HG03066 (cell line): ENCODE measurements around the gene LAIR1.
"Not testable (repeated sequence)": the region's sequence is repeated elsewhere in the genome, so short reads cannot be mapped to it uniquely, and the experiment has no call there.

ENCODE experiments used
- ATAC-seq: cut with Tn5 transposase; IDR thresholded peaks from one replicate; pipeline ENCODE4 v1.9.1; 2021; ENCODE audit warnings: low read depth; ENCODE audit not compliant: unreplicated experiment

Gene LAIR1

GRCh38 chr19:54345938-54346386 is 18.8 kb downstream of the LAIR1 start:
- no peak for ATAC-seq

DNA sequence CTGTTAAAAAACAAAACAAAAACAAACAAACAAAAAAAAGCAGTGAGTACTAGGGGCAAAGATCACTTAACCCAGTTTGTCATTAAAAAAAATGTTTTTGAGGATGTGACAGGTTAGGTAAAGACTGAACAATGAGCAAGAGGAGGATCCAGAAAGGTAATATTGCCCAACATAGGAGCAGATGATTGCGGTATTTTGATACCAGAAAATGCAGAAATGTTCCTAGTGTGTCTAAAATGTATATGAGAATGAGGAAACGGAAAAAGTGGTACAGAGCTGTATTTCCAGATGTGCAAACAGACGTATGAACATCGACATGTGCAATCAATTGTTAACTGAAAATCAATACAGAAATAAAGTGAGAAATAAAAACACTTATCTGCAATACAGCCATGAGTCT is 20.9 kb downstream of the LAIR1 start:
- ATAC-seq = no peak

DNA sequence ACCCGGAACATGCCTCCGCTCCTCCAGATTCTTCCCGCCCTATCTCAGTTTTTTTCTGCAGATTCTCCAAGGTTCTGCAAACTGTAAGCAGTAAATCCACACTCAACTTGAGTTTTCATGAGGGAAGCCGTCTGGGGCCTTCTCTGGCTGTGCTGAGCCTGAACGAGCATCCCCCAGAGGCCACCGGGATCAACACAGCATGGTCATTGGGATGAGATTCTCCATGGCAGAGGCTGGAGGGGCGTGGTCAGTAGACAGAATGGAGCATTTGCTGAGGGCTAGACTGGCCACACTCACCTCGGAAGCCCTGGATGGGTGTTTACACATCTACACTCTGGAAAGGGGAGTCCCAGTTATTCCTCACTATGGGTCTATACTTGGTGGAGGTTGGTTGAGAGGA is 23.4 kb downstream of the LAIR1 start:
- no peak for ATAC-seq

GRCh38 chr19:54339646-54340358 is 24.9 kb downstream of the LAIR1 start:
- ATAC-seq = no peak

- ATAC-seq = no peak
Observed at GRCh38 chr19:54338521-54338920, 26.2 kb downstream of the LAIR1 start.

DNA sequence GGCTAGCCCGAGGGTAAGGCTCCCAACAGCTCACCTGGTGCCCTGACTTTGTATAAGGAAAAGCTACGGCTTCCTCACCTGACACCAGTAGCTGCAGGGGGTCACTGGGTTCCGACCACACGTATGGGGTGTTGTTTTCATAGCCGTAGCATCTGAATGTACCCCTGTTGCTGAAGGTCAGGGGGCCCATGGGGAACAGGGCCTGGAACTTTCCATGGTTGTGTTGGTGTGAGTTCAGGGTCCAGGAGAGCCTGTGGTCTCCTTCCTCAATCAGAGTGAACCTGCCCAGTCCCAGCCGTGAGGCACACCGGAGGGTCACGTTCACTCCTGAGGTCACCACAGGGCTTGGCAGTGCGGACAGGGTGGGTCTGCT is 26.9 kb downstream of the LAIR1 start:
- no peak for ATAC-seq

DNA sequence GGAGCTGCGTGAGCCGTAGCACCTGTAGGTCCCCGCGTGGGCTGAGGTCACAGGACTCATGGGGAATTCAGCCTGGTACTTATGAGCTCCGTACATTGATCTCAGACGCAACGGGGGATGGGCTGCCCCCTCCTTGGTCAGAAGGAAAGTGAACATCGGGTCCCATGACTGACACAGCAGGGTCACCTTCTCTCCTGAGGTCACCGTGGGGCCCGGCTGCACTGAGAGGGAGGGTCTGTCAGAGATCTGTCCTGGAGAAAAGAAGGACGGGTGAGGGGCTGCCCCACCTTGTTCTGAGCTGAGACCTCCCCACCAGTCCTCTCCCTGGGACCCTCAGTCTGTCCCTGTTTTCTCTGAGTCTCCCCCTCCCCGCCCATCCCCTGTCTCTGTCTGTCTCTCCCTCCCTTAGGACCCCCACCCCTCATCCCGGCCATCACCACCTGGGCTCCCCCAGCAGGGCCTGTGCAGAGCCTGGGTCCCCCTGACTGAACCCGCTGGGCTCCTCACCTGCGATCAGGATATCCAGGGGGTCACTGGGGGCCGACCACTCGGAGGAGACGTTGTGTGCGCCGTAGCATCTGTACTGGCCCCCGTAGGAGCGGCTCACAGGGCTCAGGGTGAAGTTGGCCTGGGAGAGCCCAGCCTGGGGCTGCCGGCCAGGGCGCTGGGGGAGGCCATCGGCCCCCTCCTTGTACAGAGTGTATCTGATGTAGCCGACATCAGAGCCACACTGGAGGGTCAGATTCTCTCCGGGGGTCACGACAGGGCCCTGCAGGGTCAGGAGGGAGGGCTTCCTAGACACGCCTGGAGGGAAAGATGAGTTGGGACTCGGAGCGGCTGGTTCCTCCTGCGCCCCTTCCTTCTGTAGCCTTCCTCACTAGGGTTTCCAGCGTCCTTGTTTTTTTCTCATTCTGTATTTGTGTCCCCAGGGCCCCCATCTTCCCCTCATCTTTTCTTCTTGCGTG is 27.6 kb downstream of the LAIR1 start:
- ATAC-seq = no peak

DNA sequence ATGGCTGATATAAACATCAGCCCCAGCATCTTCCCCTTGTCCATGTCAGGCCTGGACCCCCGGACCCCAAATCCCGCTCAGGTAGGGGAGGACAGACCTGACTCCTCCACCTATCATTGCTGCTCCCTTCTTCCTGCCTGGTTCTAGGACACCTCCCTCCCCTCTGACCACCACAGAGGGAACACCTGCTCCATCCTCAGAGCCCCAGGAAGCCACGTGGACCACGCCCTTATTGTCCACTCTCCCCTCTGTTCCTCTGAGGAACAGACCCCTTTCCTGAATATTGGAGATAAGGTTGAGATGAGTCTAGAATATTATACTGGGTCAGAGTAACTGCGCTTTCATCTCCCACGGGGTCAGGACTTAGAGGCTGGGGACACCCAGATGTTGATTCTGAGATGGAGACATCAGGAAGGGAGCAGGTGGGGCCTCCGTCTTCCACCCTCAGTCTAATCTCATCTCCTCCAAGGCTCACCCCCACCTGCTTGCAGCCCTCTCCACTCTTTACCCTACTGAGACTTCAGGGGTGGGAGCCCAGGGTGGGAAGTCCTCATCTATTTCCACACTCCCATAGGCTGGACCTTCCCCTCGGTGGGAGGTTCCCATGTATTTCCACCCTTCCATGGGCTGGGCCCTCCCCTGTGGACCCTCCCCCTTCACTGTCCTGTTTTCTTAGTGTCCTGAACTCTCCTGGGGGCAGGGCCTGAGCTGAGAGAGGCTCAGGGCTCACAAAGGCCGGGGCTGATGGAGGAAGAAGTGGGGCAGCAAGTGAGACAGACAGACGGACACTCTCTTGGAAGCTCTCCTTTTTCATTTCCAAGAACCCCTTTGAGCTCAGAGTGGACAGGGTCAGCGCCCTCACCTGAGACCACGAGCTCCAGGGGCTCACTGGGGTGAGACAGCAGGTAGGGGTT is 28.5 kb downstream of the LAIR1 start:
- no peak for ATAC-seq

DNA sequence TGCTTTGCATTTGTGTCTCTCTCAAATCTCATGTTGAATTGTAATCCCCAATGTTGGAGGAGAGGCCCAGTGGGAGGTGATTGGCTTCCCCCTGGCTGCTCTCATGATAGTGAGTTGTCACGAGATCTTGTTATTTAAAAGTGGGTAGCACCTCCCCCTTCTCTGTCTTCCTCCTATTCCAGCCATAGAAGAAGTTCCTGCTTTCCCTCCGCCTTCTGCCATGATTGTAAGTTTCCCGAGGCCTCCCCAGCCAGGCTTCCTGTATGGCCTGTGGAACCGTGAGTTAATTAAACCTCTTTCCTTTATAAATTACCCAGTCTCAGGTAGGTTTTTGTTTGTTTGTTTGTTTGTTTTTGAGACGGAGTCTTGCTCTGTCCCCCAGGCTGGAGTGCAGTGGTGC is 29.6 kb downstream of the LAIR1 start:
- no peak for ATAC-seq

- no peak for ATAC-seq
Observed at GRCh38 chr19:54333586-54334298, 31.0 kb downstream of the LAIR1 start.

- no peak for ATAC-seq
Observed at GRCh38 chr19:54332149-54332548, 32.6 kb downstream of the LAIR1 start.

- ATAC-seq = no peak
Observed at GRCh38 chr19:54331626-54332025, 33.1 kb downstream of the LAIR1 start.

GRCh38 chr19:54329476-54330165 is 35.1 kb downstream of the LAIR1 start:
- ATAC-seq = no peak

- not testable (repeated sequence) for ATAC-seq
Observed at GRCh38 chr19:54328781-54329180, 36.0 kb downstream of the LAIR1 start.

- no peak for ATAC-seq
Observed at GRCh38 chr19:54325631-54326030, 39.1 kb downstream of the LAIR1 start.

DNA sequence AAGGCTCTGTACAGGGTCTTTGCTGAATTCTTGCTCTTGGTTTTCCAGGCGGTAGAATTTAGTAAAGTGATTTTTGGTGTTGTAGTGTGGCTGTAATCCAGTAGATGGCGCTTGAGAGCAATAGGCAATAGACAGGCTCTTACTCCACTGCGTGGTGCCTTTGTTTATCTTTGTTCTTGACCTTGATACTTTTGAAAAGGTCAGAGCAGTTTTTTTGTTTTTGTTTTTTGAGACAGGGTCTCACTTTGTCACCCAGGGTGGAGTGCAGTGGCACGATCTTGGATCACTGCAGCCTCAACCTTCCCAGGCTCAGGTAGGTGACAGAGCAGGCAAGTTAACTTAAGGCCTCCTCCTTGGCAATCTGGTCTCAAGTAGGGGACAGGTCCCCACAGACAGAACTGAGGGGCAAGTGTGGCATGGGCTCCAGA is 39.5 kb downstream of the LAIR1 start:
- ATAC-seq = no peak

DNA sequence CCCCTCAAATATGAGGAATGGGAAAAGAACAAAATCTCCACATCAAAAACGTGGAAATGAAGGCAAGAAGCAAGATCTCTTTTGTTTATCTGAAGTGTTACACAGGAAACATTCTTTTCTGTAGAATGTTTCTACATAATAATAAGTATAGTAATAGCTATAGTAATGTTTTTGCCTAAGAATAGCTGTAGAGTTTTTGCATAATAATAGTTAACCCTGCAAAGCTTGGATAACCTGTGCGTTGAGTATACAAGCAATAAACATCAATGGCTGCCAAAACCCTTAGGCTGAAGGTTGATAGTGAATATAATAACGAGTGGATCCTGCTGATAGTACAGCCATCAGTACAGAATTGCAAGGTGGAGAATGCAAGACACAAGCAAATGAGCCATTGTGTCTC is 40.7 kb downstream of the LAIR1 start:
- no peak for ATAC-seq

DNA sequence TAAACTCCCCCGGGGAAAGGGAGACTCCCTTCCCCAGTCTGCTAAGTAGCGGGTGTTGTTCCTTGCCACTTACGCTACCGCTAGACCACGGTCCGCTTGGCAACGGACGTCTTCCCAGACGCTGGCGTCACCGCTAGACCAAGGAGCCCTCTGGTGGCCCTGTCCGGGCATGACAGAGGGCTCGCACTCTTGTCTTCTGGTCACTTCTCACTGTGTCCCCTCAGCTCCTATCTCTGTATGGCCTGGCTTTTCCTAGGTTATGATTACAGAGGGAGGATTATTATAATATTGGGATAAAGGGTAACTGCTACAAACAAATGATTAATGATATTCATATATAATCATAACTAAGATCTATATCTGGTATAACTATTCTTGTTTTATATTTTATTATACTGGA is 41.8 kb downstream of the LAIR1 start:
- not testable (repeated sequence) for ATAC-seq

GRCh38 chr19:54322295-54322694 is 42.4 kb downstream of the LAIR1 start:
- not testable (repeated sequence) for ATAC-seq
